Naive B cell (primary cell): ENCODE measurements around the gene HPS6. TPM values are rescaled to one million over a fixed set of nuclear protein-coding genes. Genes with fewer than 3 reads are reported as not detected.
A peak's percentile ranks its signal among the peaks of the same experiment; 100 is the strongest.

ENCODE experiments used
- ATAC-seq, 2 donors: fragments of 150-1000 bp; cut with Tn5 transposase; 2 replicates each; pipeline ENCODE4 v1.10.0; 2021; ENCODE audit warnings: low read depth in 2 of 2, mild to moderate bottlenecking in 2 of 2, moderate library complexity in 2 of 2
- DNase-seq: peaks from one replicate; pipeline ENCODE4 v3.0.0; 2022
- H3K27ac Mint-ChIP-seq, 6 donors: one replicate each; pipeline ENCODE4 v1.8.0; 2020 to 2022; ENCODE audit warnings: mild to moderate bottlenecking in 6 of 6, mixed read lengths in 6 of 6, moderate library complexity in 5 of 6, inconsistent platforms in 2 of 6
- H3K27me3 Mint-ChIP-seq, 3 donors: one replicate each; pipeline ENCODE4 v1.8.0; 2021 to 2022; ENCODE audit warnings: mixed read lengths in 3 of 3, mild to moderate bottlenecking in 1 of 3
- H3K36me3 Mint-ChIP-seq, 2 donors: one replicate each; pipeline ENCODE4 v1.8.0; 2020 to 2022; ENCODE audit warnings: mixed read lengths in 2 of 2, inconsistent platforms in 1 of 2, mild to moderate bottlenecking in 1 of 2
- H3K4me1 Mint-ChIP-seq, 3 donors: one replicate each; pipeline ENCODE4 v1.8.0; 2020 to 2022; ENCODE audit warnings: mixed read lengths in 3 of 3, inconsistent platforms in 1 of 3, mild to moderate bottlenecking in 1 of 3, moderate library complexity in 1 of 3
- H3K4me3 Mint-ChIP-seq, 8 donors: one replicate each; pipeline ENCODE4 v1.8.0; 2020 to 2022; ENCODE audit warnings: mild to moderate bottlenecking in 8 of 8, mixed read lengths in 8 of 8, moderate library complexity in 8 of 8, inconsistent platforms in 2 of 8
- H3K9me3 Mint-ChIP-seq, 7 donors: one replicate each; pipeline ENCODE4 v1.8.0; 2020 to 2022; ENCODE audit warnings: mixed read lengths in 7 of 7, mild to moderate bottlenecking in 5 of 7, inconsistent platforms in 2 of 7, moderate library complexity in 1 of 7
- polyA plus RNA-seq, 6 donors: library from polyadenylated mRNA; unstranded; fragments of 300-500 nt; fragmentation: Illumina TruSeq; gene quantifications; one replicate each; pipeline ENCODE4 v1.2.3, GENCODE V29; 2021; ENCODE audit warnings: low read depth in 6 of 6

HPS6 gene
- polyA plus RNA-seq, 6 donors from 2014 or later: 16.3 to 31.9 (median 21.2) TPM

GRCh38 chr10:102116656-102117055 lies 51.5 kb downstream of the HPS6 start:
- Mint-ChIP-seq H3K4me1 (peaks cover 66 to 83% (median 80%) of the 10 kb centered on the region in 3 donors), H3K27ac (peak overlapping the region; percentile 3 to 97 (median 68))
- ATAC-seq: no peak

More at GRCh38 chr10:102116656-102117055, 51.5 kb downstream of the HPS6 start:
- H3K9me3 Mint-ChIP-seq: no peaks in the 10 kb centered on the region
- no peaks in the 10 kb centered on the region for H3K27me3 Mint-ChIP-seq
- no peak for DNase-seq
- no peaks in the 10 kb centered on the region for H3K36me3 Mint-ChIP-seq
- H3K4me3 Mint-ChIP-seq: peak overlapping the region in 7 of 8 donors; percentile 85 to 98 (median 92)

Other genes starting within 250 kb of the HPS6 start
- gene OGA, start 246.9 kb upstream of the HPS6 start, polyA plus RNA-seq: 10 to 100 TPM; 36.1 to 77.5 (median 61.2) TPM
- gene KCNIP2, start 221.5 kb upstream of the HPS6 start, polyA plus RNA-seq: 10 to 100 TPM; 12.9 to 56.1 (median 32.8) TPM
- 10 to 100 TPM; 29.9 to 56.9 (median 46.8) TPM for gene ARMH3, start 9.2 kb upstream of the HPS6 start, polyA plus RNA-seq
- gene LDB1, start 55.0 kb downstream of the HPS6 start, polyA plus RNA-seq: 10 to 100 TPM in 5 of 6 donors, 1 to 10 TPM in 1; 7.1 to 37.9 (median 30.5) TPM
- 10 to 100 TPM in 3 of 6 donors, 1 to 10 TPM in 3; 6.4 to 24.1 (median 9.7) TPM for gene PPRC1, start 67.7 kb downstream of the HPS6 start, polyA plus RNA-seq
- 10 to 100 TPM in 5 of 6 donors, 1 to 10 TPM in 1; 8.6 to 59.3 (median 47.1) TPM for gene NOLC1, start 87.0 kb downstream of the HPS6 start, polyA plus RNA-seq
- not detected for gene ELOVL3, start 160.9 kb downstream of the HPS6 start, polyA plus RNA-seq
- gene PITX3, start 176.2 kb downstream of the HPS6 start, polyA plus RNA-seq: not detected
- gene GBF1, start 180.2 kb downstream of the HPS6 start, polyA plus RNA-seq: 10 to 100 TPM in 1 of 6 donors, 1 to 10 TPM in 5; 3.9 to 14.8 (median 6.2) TPM